GM21423 (cell line): ENCODE results near the gene CASKIN1.
"Not testable (repeated sequence)": the region's sequence is repeated elsewhere in the genome, so short reads cannot be mapped to it uniquely, and the experiment has no call there.

ENCODE experiments used
- ATAC-seq: cut with Tn5 transposase; IDR thresholded peaks from one replicate; pipeline ENCODE4 v1.9.1; 2021; ENCODE audit warnings: mild to moderate bottlenecking, moderate library complexity; ENCODE audit not compliant: unreplicated experiment

Gene CASKIN1, protein sequence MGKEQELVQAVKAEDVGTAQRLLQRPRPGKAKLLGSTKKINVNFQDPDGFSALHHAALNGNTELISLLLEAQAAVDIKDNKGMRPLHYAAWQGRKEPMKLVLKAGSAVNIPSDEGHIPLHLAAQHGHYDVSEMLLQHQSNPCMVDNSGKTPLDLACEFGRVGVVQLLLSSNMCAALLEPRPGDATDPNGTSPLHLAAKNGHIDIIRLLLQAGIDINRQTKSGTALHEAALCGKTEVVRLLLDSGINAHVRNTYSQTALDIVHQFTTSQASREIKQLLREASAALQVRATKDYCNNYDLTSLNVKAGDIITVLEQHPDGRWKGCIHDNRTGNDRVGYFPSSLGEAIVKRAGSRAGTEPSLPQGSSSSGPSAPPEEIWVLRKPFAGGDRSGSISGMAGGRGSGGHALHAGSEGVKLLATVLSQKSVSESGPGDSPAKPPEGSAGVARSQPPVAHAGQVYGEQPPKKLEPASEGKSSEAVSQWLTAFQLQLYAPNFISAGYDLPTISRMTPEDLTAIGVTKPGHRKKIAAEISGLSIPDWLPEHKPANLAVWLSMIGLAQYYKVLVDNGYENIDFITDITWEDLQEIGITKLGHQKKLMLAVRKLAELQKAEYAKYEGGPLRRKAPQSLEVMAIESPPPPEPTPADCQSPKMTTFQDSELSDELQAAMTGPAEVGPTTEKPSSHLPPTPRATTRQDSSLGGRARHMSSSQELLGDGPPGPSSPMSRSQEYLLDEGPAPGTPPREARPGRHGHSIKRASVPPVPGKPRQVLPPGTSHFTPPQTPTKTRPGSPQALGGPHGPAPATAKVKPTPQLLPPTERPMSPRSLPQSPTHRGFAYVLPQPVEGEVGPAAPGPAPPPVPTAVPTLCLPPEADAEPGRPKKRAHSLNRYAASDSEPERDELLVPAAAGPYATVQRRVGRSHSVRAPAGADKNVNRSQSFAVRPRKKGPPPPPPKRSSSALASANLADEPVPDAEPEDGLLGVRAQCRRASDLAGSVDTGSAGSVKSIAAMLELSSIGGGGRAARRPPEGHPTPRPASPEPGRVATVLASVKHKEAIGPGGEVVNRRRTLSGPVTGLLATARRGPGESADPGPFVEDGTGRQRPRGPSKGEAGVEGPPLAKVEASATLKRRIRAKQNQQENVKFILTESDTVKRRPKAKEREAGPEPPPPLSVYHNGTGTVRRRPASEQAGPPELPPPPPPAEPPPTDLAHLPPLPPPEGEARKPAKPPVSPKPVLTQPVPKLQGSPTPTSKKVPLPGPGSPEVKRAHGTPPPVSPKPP (N-terminal part only)

DNA sequence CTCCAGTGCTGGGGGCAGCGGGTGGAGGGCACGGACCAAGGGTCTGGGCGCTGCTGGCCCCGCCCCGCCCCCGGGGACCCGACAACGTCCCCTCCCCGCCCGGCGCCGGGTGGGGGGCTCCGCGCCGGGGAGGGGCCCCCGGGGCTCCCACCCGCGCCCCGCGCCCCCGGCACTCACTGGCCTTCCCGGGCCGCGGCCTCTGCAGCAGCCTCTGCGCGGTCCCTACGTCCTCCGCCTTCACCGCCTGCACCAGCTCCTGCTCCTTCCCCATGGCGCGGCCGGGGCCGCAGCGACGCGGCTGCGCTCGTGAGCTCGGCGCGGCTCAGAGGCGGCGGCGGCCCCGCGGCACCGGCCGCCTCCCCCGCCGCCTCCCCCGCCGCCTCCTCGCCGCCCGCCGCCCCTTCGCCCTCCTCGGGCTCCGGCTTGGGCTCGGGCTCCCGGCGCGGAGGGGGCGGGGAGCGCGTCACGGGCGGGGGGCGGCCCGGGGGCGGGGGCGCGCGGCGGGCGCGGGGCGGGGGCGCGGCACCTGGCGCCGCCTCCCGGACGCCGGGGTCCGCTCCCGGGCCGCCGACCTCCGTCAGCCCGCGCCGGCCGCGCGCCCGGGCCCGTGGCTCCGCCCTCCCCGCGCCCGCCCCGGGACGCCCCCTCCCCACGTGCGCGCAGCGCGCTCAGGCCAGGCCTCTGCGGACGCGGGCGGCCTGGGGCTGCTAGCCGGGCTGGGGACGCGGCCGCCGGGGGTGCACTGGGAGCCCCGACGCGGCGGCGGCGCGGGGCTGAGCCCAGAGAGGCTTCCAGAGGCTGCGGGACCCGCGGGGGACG, at the start of gene CASKIN1:
Gene CASKIN1 (minus strand): TSS at position 444 of the 819 bp plus-strand sequence. CDS start 173 bp downstream, at position 271.
- ATAC-seq, result no peak

DNA sequence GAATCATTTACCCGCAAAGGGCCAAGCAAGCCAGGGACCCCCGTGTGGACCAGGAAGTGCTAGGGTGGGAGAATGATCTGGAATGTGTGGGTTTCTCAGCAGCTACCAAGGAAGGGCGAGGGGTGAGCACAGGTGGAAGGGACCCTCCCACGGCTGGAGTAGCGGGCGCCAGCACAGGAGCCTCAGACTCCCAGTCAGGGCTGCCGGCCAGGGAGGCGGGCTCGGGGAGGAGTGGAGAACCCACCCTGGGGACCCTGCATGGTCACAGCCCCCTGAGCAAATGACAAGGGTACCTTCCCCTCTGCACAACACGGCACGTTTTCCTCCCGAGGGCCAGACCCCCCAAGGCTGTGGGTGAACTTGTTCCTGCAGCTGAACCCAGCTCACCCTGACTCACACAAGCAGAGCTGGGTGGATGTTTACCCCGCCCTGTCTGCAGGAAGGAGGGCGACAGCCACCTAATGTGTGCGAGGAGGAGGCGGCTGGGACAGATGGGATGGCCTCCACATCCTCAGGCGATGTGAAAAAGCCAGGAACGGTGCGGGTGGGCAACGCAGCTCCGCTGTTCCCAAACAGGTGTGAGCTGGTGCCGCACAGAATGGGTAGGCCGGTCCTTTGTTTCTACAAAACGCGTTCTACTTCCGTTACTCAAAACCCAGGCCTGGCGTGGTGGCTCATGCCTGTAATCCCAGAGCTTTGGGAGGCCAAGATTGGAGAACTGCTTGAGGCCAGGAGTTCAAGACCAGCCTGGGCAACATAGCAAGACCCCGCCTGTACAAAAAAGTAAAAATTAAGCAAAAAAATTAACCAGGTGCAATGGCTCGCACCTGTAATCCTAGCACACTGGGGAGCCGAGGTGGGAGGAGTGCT, 48.8 kb upstream of the CASKIN1 start:
- no peak for ATAC-seq

DNA sequence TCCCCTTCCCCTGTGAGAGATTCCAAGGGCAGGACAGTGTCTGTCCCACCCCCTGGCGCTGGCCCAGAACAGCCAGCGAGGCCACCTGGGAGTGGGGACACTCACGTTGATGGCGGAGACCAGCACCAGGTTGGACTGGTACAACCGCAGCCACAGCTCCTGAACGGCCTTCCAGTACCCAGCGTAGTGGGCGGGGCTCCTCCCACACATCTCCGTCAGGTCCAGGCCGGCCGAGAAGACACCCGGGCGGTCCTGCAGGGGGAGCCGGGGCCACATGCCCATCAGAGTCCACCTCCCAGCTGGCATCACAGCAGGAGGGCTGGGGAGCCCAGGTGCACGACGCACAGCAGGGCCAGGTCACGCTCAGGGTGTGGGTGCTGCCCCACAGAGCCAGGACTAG, 47.9 kb upstream of the CASKIN1 start:
- no peak for ATAC-seq

DNA sequence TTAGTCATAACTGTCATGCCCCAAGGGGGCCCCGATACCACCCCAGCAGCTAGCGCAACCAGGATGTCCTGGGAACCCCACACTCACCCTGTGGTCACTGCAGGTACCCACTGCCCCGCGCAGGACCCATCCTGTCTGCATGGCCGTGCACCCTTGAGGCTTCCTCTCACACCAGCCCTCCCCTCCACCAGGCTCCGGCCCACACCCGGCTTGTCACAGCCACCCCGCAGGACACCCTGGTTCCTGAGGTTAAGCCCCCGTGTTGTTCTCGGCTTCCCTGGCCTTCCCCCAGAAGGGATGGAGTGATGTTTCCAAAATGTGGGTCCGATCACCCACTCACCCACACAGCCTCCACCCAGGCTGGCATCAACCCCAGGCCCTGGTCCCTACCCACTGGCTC, 47.4 kb upstream of the CASKIN1 start:
- no peak for ATAC-seq

DNA sequence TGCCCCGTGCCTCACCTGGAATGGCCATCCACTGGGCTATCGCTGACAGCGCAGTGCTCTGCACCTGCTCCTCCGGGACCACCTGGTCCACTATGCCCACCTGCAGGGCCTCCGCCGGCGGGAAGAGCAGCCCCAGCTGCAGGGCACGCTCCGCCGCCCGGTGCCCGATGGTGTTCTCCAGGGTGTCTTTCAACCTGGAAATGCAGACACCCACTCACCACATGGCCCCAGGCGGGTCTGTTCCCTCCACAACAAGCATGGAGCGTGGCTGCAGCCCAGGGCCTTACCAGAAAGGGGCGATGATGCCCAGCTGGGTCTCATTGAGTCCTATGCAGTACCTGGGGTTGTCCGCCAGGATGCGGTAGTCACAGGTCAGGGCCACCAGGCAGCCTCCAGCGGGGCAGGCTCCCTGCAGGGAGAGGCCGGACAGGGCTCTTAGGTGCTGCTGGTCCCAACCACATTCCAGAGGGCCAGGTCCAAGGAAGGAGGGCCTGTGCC, 46.7 kb upstream of the CASKIN1 start:
- ATAC-seq, result no peak

DNA sequence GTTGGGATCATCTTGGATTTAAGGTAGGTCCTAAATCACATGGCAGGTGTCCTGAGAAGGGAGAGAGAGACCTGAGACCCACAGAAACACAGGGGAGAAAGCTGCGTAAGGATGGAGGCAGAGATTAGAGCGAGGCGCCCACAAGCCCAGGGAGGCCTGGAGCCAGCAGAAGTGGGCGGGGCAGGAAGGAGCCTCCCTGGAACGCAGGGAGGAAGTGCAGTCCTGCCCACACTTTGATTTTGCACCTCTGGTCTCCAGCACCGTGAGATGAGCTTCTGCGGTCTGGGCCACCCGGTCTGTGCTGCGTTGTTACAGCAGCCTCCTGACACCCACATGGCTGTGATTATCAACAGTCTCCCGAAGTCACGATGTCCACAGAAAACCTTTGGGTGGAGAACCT, 46.2 kb upstream of the CASKIN1 start:
- no peak for ATAC-seq

DNA sequence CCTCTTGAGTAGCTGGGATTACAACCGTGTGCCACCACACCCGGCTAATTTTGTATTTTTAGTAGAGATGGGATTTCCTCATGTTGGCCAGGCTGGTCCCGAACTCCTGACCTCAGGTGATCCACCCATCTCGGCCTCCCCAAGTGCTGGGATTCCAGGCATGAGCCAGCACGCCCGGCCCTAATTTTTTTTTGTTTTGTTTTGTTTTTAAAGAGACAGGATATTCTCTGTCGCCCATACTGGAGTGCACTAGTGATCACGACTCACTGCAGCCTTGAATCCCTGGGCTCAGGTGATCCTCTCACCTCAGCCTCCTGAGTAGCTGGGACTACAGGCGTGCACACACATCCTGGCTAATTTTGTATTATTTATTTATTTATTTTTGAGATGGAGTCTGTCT, 43.9 kb upstream of the CASKIN1 start:
- ATAC-seq, result not testable (repeated sequence)

DNA sequence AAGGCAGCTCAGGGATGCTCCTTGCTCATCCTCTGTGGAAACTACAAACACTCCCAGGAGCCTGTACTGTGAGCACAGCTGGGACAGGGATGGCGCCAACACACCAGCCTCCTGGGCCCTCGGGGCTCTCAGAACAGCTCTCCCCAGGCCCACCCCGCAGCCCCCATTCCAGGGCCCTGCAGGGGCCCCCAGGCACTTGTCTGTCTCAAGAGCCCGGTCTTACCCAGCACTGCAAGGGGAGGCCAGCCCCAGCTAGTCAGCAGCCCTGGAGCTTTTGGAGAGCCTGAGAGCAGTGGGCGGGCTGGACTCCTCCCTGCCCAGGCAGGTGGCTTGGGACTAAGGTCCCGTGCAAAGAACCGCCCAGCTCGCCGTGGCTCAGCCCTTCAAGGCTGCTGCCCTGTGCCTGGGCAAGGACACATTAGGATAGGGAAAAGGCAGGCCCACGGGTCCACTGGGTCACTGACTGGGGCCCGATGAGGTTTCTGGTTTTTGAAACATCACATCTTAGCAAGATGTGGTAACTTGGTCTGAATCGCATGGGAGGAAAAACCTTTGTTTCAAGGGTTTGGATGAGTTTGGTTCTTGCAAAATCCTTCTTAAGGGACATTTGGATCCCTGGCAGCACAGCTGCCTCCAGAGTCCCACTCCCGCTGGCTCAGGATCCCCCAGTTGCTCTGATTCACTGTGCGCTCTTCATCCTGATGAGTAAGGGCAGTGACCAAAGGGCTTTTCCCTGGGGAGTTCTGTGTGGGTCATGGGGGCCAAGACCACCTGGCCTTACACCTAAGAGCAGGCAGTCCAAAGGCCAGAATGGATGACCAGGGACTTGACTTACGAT, 42.7 kb upstream of the CASKIN1 start:
- no peak for ATAC-seq

DNA sequence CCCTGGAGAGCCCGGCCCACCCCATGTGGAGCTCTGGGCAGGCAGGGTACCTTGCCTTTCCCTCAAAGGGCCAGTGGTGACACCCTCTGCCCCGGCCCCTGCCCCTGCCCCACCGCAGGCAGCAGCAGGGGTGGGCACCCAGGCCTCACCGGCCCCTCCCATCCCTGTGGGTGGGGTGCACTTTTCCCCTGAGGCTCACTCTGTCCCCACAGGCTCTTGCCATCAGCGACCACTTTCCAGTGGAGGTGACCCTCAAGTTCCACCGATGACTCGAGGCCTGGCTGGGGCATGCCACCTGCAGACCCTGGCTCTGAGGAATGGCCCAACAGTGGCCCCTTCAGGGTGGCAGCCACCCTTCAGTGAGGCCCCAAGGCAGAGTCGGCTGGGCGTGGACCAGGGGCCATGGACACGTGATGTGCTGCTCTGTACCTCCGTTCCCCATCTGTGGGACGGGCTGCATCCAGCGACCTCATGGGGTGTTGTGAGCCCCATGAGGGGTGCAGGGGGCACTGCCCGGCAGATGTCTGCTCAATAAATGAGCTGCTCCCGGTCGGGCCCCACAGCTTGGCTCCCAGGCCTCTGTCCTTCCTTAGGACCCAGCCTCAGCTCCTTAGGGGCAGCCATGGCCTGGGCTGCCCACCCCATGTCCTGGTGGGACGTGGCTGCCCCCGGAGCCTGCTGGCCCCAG, 41.9 kb upstream of the CASKIN1 start:
- ATAC-seq, result no peak

DNA sequence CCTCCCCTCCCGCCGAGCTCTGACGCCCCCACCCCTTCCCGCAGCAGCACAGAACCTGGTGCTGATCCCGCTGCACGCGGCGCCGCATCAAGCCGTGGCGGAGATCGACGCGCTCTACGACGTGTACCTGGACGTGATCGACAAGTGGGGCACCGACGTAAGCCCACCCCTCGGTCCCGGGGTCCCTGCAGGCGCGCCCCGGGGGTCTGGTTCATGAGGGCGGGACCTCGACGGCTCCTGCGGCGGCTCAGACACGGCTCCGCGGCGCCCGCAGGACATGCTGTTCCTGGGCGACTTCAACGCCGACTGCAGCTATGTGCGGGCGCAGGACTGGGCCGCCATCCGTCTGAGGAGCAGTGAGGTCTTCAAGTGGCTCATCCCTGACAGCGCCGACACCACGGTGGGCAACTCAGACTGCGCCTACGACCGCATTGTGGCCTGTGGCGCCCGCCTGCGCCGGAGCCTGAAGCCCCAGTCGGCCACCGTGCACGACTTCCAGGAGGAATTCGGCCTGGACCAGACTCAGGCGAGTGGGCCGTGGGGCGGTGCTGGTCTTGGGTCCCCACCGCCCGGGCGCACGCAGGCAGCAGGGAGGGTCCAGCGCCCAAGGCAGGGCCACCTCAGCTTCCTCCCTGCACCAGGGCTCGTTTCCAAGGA, 41.2 kb upstream of the CASKIN1 start:
- no peak for ATAC-seq

DNA sequence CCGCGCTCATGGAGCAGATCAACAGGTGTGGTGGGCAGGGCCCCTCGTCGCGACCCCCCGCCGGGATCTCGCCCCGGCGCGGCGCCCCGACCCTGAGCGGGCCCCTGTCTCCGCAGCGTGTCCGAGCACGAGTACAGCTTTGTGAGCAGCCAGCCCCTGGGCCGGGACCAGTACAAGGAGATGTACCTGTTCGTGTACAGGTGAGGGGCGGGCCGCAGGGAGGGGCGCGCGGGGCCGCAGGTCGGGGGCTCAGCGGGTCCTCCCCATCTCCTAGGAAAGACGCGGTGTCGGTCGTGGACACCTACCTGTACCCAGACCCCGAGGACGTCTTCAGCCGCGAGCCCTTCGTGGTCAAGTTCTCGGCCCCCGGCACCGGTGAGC, 40.7 kb upstream of the CASKIN1 start:
- no peak for ATAC-seq

DNA sequence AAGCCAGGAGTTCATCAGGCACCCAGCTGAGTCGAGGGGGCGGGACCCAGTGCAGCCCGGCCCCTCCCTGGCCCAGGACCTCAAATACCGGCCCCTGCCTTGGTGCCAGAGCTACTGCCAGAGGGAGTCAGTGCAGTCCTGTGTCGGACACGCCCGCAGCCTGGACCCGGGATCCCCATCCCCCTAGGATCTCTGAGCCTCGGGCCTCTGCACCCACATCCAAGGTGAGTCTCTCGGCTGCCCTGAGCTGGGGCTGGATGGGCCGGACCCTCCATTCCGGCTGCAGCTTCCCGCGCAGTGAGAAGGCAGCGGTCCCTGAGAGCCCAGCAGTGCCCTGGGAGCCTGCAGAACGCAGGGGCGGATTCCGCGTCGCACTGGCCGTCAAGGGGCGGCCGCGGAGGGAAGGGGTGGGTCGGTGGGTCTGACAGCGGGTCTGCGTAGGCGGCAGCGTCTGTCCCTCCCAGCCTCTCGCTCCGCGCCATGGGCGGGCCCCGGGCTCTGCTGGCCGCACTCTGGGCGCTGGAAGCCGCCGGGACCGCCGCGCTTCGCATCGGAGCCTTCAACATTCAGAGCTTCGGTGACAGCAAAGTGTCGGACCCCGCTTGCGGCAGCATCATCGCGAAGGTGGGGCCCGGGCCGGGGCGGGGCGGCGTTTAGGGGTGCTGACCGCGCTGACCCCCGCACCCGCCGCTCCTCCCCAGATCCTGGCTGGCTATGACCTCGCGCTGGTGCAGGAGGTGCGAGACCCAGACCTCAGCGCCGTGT, 40.1 kb upstream of the CASKIN1 start, which contains the start of gene DNASE1L2:
Gene DNASE1L2 (plus strand): TSS at position 108 of the 765 bp plus-strand sequence. CDS start 373 bp downstream, at position 481.
- ATAC-seq, result no peak

DNA sequence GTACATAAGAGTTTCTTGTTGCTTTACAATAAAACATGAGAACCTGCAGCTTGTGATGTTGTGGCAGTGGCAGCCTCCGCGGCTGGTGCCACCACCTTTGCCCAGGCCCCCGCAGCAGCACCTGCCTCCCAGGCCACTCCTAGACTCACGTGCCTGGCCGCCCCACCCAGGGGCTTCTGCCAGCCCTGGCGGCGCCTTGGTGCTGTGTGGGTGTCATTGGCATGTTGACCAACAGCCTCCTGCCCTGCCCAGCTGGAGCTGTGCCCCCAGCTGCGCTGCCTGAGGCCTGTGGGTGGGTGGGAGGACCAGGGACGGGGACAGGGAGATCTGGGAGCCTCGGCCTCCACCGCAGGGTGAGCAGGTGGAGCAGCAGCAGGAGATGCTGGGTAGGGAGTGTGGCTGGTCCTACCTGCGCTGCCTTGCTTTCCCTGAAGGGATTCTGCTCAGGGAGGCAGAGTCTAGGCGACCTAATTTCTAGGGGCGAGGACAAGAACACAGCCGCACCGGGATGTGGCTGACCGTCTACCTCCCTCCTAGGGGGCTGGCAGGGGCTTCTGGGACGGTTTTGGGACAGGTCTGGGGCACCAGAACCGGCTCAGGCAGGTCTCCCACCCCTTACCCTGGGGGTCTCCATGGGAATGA, 39.4 kb upstream of the CASKIN1 start:
- ATAC-seq, result no peak

DNA sequence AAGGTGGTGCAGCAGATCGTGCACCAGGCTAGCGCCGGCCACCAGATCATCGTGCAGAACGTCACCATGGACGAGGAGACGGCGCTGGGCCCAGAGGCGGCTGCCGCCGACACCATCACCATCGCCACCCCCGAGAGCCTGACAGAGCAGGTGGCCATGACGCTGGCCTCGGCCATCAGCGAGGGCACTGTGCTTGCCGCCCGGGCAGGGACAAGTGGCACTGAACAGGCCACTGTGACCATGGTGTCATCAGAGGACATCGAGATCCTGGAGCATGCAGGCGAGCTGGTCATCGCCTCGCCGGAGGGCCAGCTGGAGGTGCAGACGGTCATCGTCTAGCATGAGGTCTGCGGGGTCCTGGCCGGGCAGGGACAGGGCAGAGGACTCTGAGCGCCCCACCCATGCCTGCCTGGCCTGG, 38.8 kb upstream of the CASKIN1 start:
- ATAC-seq, result no peak

DNA sequence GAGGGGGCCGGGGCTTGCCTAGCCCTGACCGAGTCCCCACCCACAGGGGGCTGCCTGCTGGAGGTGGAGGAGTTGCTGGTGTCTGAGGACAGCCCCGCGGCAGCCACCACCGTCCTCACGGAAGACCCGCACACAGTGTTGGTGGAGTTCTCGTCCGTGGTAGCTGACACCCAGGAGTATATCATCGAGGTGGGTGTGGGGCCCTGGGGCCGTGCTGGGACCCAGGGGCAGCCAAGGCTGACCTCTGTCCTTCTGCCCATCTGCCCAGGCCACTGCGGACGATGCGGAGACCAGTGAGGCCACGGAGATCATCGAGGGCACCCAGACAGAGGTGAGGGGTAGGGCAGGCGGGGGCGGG, 38.4 kb upstream of the CASKIN1 start:
- no peak for ATAC-seq
